SIG-M5 treated with dmso at 0.1 percent for 504 hours (cell line): Measurements from ENCODE around the gene POP5.
"Not testable (repeated sequence)": the region's sequence is repeated elsewhere in the genome, so short reads cannot be mapped to it uniquely, and the experiment has no call there.

ENCODE experiments used
- DNase-seq: peaks from one replicate; lab custom pipeline; 2025; ENCODE audit not compliant: unreplicated experiment; lab: John Stamatoyannopoulos, UW

Gene POP5

GRCh38 chr12:120580787-120581723 lies at the start of gene POP5:
Gene POP5, minus strand, starts transcription at chr12:120581402. Its CDS starts 40 bp downstream, at chr12:120581362.
- DNase-seq = peak; percentile 99

GRCh38 chr12:120630104-120630892 lies 49.1 kb upstream of the POP5 start:
- DNase-seq = no peak

- DNase-seq = no peak
Measured at GRCh38 chr12:120628919-120629318, 47.7 kb upstream of the POP5 start.

GRCh38 chr12:120625557-120626419 lies 44.6 kb upstream of the POP5 start:
- no peak for DNase-seq

GRCh38 chr12:120620624-120621023 lies 39.4 kb upstream of the POP5 start:
- DNase-seq = no peak

- DNase-seq = no peak
Measured at GRCh38 chr12:120618954-120619615, 37.9 kb upstream of the POP5 start.

- not testable (repeated sequence) for DNase-seq
Measured at GRCh38 chr12:120617767-120618166, 36.6 kb upstream of the POP5 start.

- not testable (repeated sequence) for DNase-seq
Measured at GRCh38 chr12:120617193-120617592, 36.0 kb upstream of the POP5 start.

- no peak for DNase-seq
Measured at GRCh38 chr12:120614848-120615247, 33.6 kb upstream of the POP5 start.

GRCh38 chr12:120611534-120611933 lies 30.3 kb upstream of the POP5 start:
- DNase-seq = not testable (repeated sequence)

- DNase-seq = no peak
Measured at GRCh38 chr12:120610560-120610959, 29.4 kb upstream of the POP5 start.

- DNase-seq = peak; percentile 99
Measured at GRCh38 chr12:120602416-120602815, 21.2 kb upstream of the POP5 start.

GRCh38 chr12:120599672-120600552 lies 18.7 kb upstream of the POP5 start:
- DNase-seq = no peak

- DNase-seq = peak; percentile 52
Measured at GRCh38 chr12:120598674-120599463, 17.7 kb upstream of the POP5 start.

- no peak for DNase-seq
Measured at GRCh38 chr12:120597861-120598260, 16.7 kb upstream of the POP5 start.

- no peak for DNase-seq
Measured at GRCh38 chr12:120596901-120597300, 15.7 kb upstream of the POP5 start.

- peak; percentile 75 for DNase-seq
Measured at GRCh38 chr12:120592121-120593049, 11.2 kb upstream of the POP5 start.
